ENCODE measurements around the gene ZNF688.
A peak's percentile ranks its signal among the peaks of the same experiment; 100 is the strongest.

DNA sequence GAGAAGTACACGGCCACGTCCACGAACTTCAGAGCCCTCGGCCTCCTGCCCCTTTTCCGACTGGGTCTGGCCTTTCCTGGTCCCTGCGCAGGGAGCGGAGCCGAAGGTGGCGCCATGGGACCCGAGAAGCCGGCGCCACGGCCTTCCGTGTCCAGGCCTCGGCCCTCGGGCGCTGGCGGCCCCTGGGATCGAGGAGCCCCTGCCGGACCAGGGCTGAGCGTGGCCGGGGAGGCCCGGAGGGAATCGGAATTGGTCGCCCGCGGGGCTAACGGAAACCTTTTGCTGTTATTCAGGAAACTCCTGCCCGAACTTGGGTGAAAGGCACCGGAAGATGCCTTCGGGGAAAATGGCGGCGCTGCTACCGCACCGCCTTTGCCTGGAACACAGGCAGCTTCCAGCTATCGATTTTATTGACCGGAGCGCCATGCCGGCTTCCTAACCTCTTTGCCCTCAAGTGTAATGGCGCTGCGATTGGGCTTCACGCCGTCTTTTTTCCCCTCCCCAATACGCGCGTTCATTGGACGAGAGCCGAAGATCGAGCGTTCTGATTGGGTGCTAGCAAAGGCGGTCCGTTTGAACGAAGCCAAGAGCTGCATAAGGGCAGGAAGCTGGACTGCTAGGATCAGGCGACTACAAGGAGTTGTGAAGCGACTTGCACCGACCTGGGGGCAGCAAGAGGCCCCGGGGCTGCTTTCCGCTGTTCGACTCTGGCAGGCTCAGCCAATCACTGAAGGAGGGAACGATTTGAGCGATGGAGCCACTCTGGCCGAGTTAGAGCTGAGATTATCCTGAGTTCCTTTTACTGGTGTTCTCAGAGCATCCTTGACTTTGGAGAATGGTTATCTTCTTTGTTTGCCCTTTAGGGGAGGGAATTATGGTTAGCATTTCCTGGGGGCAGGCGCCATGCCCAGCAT lies 38.7 kb upstream of the ZNF688 start, which contains the start of gene ZNF689:
- TF ChIP-seq CTCF (IDR thresholded peaks at IDR 0.05) (no peak), POLR2A (IDR thresholded peaks at IDR 0.05) (peak in 2 of 4 donors; percentile 39 to 57)
